ENCODE data around the gene CDC37L1. TPM values are rescaled to one million over a fixed set of nuclear protein-coding genes. Genes with fewer than 3 reads are reported as not detected.

Gene CDC37L1
- total RNA-seq, 4 donors from 2014 or later: 21.1 to 50.5 (median 34.0) TPM

DNA sequence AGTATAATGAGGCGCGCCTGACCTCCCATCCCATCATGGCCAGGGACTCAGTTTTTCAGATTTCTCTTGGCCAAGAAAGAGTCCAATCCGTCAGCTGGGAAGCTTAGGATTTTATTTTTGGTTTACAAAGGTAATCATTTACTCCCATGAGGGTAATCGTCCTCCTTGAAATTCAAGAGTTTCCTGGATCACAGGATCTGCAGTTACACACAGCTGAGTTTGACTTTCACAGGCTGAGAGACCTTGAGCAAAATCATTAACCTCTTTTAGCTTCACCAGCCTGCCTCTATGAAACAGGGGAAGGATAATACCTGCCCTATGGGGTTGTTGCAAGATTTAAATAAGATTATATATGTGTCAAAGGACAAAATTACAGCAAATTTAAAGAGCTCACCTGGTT is 77.1 kb downstream of the CDC37L1 start:
- Histone ChIP-seq H3K27ac (no peak overlapping the region), H3K9me3 (no peaks in the 10 kb centered on the region), H3K27me3 (no peaks in the 10 kb centered on the region), H3K36me3 (no peaks in the 10 kb centered on the region), H3K4me1 (no peaks in the 10 kb centered on the region), H3K4me3 (no peak overlapping the region)
- intact Hi-C loops (cut with DNase I; ENCODE audit: low total_unique reads): no loop called here
- no peak for TF ChIP-seq POLR2A (IDR thresholded peaks at IDR 0.05)
- TF ChIP-seq, protein P1, sequence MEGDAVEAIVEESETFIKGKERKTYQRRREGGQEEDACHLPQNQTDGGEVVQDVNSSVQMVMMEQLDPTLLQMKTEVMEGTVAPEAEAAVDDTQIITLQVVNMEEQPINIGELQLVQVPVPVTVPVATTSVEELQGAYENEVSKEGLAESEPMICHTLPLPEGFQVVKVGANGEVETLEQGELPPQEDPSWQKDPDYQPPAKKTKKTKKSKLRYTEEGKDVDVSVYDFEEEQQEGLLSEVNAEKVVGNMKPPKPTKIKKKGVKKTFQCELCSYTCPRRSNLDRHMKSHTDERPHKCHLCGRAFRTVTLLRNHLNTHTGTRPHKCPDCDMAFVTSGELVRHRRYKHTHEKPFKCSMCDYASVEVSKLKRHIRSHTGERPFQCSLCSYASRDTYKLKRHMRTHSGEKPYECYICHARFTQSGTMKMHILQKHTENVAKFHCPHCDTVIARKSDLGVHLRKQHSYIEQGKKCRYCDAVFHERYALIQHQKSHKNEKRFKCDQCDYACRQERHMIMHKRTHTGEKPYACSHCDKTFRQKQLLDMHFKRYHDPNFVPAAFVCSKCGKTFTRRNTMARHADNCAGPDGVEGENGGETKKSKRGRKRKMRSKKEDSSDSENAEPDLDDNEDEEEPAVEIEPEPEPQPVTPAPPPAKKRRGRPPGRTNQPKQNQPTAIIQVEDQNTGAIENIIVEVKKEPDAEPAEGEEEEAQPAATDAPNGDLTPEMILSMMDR (IDR thresholded peaks at IDR 0.05): no peak
- no peak for DNase-seq

Other genes starting within 250 kb of the CDC37L1 start
- 10 to 100 TPM in 2 of 4 donors, 1 to 10 TPM in 2; 6.8 to 19.2 (median 11.8) TPM for gene SLC1A1, start 189.1 kb upstream of the CDC37L1 start, total RNA-seq
- gene PLPP6, start 17.3 kb upstream of the CDC37L1 start, total RNA-seq: 1 to 10 TPM; 5.6 to 8.3 (median 7.2) TPM
- 10 to 100 TPM in 1 of 4 donors, 1 to 10 TPM in 2, under 1 TPM in 1; 0.51 to 13.6 (median 6.5) TPM for gene SPATA6L, start 13.1 kb upstream of the CDC37L1 start, total RNA-seq
- 100 to 1,000 TPM in 1 of 4 donors, 10 to 100 TPM in 3; 57.9 to 129 (median 78.4) TPM for gene AK3, start 61.6 kb downstream of the CDC37L1 start, total RNA-seq
- gene RCL1, start 113.4 kb downstream of the CDC37L1 start, total RNA-seq: 10 to 100 TPM; 21.3 to 49.7 (median 37.7) TPM